ENCODE data around the gene ING5. TPM values are rescaled to one million over a fixed set of nuclear protein-coding genes. Genes with fewer than 3 reads are reported as not detected.

The ING5 gene
- total RNA-seq, 1 experiment from 2014 or later = 45.2 TPM

GRCh38 chr2:241686650-241687425 lies 15.0 kb upstream of the ING5 start, which contains the start of gene DTYMK:
Gene DTYMK (minus strand): TSS chr2:241686815. CDS start chr2:241686783, 32 bp downstream.
- Histone ChIP-seq H3K9me3 (no peaks in the 10 kb centered on the region), H3K27me3 (no peaks in the 10 kb centered on the region), H3K36me3 (peaks cover 73% of the 10 kb centered on the region), H3K4me3 (peak within 1 kb of the TSS; percentile 99)
- DNase-seq = peak; percentile 97

- Histone ChIP-seq H3K27me3 (no peaks in the 10 kb centered on the region), H3K4me3 (no peak overlapping the region), H3K36me3 (peaks cover 70% of the 10 kb centered on the region), H3K9me3 (no peaks in the 10 kb centered on the region)
- DNase-seq = no peak
These were observed 12.5 kb upstream of the ING5 start for GRCh38 chr2:241689306-241689705.

DNA sequence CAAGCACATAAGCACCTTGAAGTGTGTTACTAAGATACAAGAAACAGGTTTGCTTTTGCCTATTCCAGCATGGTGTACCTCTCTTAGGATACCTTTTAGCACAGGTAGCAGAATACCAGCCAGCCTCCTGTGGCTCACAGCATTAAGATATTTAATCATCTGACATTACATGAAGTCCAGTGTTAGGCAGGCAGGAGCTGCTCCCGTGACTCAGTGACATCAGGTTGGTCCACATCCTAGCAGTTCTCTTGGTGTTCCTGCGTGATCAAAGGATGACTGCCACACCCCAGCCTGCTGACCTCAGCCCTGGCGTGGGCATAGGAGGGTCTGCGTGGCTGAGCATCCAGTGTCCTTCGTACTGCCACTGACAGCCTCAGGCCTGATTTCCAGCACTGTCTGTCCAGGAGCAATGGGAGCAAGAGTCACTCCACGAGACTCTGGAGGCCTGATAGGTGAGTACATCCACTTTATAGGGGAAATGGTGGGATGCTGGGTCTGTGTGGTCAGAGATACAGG lies 11.6 kb upstream of the ING5 start:
- H3K36me3 ChIP-seq = peaks cover 69% of the 10 kb centered on the region

DNA sequence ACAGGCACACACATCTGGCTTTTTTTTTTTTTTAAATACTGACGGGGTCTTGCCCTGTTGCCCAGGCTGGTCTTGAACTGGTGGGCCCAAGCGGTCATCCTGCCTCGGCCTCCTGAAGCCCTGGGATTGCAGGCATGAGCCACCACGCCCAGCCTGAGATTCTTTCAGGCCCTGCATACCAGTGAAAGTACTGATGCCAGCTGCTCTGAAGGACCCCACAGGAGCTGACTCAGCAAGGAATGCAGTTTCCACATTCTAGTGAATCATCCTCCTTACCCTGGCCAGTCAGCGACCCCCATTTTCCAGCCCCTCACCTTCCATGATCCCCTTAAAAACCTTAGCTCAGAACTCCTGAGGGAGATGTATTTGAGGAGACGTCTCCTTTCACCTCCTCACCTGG lies 9.4 kb upstream of the ING5 start:
- Histone ChIP-seq H3K27me3 (no peaks in the 10 kb centered on the region), H3K9me3 (no peaks in the 10 kb centered on the region), H3K4me3 (no peak overlapping the region), H3K36me3 (peaks cover 68% of the 10 kb centered on the region)
- peak; percentile 59 for DNase-seq

More for the DNA sequence above, 11.6 kb upstream of the ING5 start:
- Histone ChIP-seq H3K4me3 (no peak overlapping the region), H3K27me3 (no peaks in the 10 kb centered on the region), H3K9me3 (no peaks in the 10 kb centered on the region)
- DNase-seq = no peak

DNA sequence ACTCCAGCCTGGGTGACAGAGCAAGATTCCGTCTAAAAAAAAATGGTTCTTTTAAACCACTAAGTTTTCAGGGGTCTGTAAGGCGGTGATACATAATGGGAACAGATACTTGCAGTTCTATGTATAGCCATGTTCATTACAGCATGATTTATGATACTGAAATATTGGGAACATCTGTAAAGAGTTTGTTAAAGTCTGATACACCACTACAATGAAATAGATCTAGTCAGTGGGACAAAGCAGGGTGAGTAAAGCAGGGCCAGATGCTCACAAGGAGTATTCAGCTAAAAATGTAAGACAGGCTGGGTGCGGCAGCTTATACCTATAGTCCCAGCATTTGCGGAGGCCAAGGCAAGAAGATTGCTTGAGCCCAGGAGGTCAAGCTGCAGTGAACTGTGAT lies 6.2 kb upstream of the ING5 start:
- no peaks in the 10 kb centered on the region for H3K9me3 ChIP-seq
- no peak for DNase-seq
- no peak overlapping the region for H3K4me3 ChIP-seq
- peaks cover 45% of the 10 kb centered on the region for H3K36me3 ChIP-seq
- H3K27me3 ChIP-seq = no peaks in the 10 kb centered on the region

DNA sequence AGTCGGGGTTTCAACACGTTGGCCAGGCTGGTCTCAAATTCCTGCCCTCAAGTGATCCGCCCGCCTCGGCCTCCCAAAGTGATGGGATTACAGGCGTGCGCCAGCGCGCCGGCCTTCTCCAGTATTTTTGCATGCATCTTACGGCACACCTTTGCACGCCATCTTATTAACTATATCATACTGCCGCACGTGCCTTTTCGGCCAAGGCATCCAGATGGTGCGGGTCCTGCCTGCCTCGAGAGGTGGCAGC lies 765 bp upstream of the ING5 start:
- Histone ChIP-seq H3K4me3 (peak overlapping the region; percentile 80), H3K36me3 (peaks cover 14% of the 10 kb centered on the region), H3K27me3 (no peaks in the 10 kb centered on the region), H3K9me3 (peaks cover 4% of the 10 kb centered on the region; the same call in 1 of the 2 replicates)
- no peak for DNase-seq

GRCh38 chr2:241702155-241703031 lies 554 bp downstream of the ING5 start:
- Histone ChIP-seq H3K36me3 (peaks cover 27% of the 10 kb centered on the region), H3K27me3 (no peaks in the 10 kb centered on the region), H3K4me3 (peak overlapping the region; percentile 80), H3K9me3 (peaks cover 5% of the 10 kb centered on the region; the same call in 1 of the 2 replicates)
- DNase-seq = peak; percentile 80

DNA sequence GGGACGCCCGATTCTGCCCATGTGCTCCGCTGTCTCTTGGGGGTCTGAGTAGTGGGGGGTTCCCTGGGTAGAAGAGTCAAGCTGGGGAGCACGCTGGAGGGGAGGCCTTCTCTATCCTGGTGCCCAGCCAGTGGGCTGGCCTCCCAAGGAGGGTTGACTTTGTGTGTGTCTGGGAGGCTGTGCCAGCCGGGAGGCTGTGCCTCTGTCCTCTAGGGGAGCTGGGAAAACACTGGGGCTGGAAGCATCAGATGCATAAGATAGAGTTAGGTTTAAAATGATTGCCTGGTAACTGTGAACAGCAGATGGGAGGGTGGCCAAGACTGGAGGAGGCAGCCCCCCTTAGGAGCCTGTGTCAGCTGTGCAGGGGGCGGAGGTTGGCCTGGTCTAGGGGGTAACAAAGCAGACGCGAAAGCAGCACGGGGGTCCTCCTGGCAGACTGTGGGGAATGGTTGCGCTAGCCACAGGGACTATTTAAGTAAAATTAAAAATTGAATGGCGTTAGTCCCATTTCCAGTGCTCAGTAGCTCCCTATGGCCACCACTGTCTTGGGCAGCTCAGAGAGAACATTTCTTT lies 1.3 kb downstream of the ING5 start:
- Histone ChIP-seq H3K4me3 (peak overlapping the region; percentile 80), H3K9me3 (peaks cover 5% of the 10 kb centered on the region; the same call in 1 of the 2 replicates), H3K27me3 (no peaks in the 10 kb centered on the region), H3K36me3 (peaks cover 33% of the 10 kb centered on the region)
- DNase-seq = peak; percentile 48

- Histone ChIP-seq H3K4me3 (no peak overlapping the region), H3K9me3 (peaks cover 5% of the 10 kb centered on the region; the same call in 1 of the 2 replicates), H3K27me3 (no peaks in the 10 kb centered on the region), H3K36me3 (peaks cover 52% of the 10 kb centered on the region)
- DNase-seq = no peak
These were observed 4.7 kb downstream of the ING5 start for GRCh38 chr2:241706537-241706936.

- DNase-seq = no peak
- no peaks in the 10 kb centered on the region for H3K27me3 ChIP-seq
- peaks cover 66% of the 10 kb centered on the region for H3K36me3 ChIP-seq
- H3K9me3 ChIP-seq = peaks cover 5% of the 10 kb centered on the region; the same call in 1 of the 2 replicates
- H3K4me3 ChIP-seq = no peak overlapping the region
These were observed 7.0 kb downstream of the ING5 start for GRCh38 chr2:241708879-241709278.

DNA sequence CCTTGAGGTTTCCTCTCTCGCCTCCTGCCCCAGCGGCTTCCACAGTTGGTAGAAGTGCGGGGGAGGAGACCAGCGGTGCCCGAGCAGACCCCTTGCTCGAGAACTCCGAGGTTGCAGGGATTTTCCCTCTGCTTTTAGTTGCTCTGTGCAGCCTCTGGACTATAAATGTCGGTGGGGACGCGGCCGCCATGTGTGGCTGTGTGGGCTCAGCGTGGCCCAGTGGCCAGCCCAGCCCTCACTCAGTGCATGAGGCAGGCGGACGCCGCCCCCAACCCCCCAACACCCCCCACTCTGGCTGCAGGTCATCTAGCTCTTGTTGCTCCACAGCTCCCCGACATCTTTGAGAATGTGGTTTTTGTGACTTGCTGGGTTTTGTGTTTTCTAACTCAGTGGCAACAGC lies 17.3 kb downstream of the ING5 start:
- DNase-seq = no peak
- H3K36me3 ChIP-seq = peaks cover 36% of the 10 kb centered on the region

GRCh38 chr2:241720099-241720498 lies 18.3 kb downstream of the ING5 start:
- Histone ChIP-seq H3K27me3 (no peaks in the 10 kb centered on the region), H3K36me3 (peaks cover 34% of the 10 kb centered on the region), H3K9me3 (no peaks in the 10 kb centered on the region), H3K4me3 (no peak overlapping the region)
- no peak for DNase-seq

More for the DNA sequence above, 17.3 kb downstream of the ING5 start:
- no peaks in the 10 kb centered on the region for H3K27me3 ChIP-seq
- H3K9me3 ChIP-seq = no peaks in the 10 kb centered on the region
- no peak overlapping the region for H3K4me3 ChIP-seq

GRCh38 chr2:241720560-241720959 lies 18.7 kb downstream of the ING5 start:
- Histone ChIP-seq H3K36me3 (peaks cover 33% of the 10 kb centered on the region), H3K27me3 (no peaks in the 10 kb centered on the region), H3K9me3 (no peaks in the 10 kb centered on the region), H3K4me3 (no peak overlapping the region)
- no peak for DNase-seq

DNA sequence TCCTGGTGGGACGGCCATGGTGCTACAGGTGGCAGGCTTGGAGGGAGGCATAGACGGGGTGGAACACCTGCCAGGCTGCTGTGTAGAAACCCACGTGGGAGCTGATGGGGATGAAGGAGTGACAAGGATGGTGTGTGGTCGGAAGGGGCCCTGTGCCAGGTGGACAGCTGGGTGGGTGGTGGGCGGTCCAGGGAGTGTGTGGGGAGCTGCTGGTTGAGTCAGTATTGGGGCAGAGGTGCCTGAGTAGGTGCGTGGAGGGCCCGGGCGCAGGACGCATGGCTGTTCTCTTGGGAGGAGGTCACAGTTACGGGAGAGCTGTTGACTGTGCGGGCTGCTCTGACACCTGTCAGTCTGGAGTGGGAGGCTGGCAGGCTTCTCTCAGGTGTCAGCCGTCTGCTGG lies 20.0 kb downstream of the ING5 start:
- Histone ChIP-seq H3K9me3 (no peaks in the 10 kb centered on the region), H3K36me3 (peaks cover 29% of the 10 kb centered on the region), H3K27me3 (no peaks in the 10 kb centered on the region), H3K4me3 (no peak overlapping the region)
- DNase-seq = no peak

DNA sequence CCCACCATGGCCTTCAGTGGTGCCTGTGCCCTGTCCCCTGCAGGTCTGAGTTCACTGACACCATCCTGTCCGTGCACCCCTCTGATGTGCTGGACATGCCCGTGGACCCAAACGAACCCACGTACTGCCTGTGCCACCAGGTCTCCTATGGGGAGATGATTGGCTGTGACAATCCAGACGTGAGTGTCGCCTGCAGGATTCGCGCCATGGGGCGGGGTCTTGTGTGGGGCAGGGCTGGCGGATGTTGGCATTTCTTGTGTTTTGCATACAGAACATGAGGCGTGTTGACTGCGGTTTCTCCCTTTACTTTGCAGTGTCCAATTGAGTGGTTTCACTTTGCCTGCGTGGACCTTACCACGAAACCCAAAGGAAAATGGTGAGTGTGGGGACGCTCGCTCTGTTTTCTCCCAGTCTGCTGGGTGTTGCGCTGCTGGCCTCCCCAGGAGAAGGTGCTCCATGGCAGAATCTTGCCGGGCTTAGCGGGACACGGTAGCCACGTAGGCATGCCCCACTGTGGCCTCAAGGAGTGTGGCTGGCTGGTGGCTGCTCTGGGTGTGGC lies 21.1 kb downstream of the ING5 start:
- no peaks in the 10 kb centered on the region for H3K9me3 ChIP-seq
- peaks cover 34% of the 10 kb centered on the region for H3K36me3 ChIP-seq
- H3K4me3 ChIP-seq = no peak overlapping the region
- H3K27me3 ChIP-seq = no peaks in the 10 kb centered on the region
- no peak for DNase-seq

DNA sequence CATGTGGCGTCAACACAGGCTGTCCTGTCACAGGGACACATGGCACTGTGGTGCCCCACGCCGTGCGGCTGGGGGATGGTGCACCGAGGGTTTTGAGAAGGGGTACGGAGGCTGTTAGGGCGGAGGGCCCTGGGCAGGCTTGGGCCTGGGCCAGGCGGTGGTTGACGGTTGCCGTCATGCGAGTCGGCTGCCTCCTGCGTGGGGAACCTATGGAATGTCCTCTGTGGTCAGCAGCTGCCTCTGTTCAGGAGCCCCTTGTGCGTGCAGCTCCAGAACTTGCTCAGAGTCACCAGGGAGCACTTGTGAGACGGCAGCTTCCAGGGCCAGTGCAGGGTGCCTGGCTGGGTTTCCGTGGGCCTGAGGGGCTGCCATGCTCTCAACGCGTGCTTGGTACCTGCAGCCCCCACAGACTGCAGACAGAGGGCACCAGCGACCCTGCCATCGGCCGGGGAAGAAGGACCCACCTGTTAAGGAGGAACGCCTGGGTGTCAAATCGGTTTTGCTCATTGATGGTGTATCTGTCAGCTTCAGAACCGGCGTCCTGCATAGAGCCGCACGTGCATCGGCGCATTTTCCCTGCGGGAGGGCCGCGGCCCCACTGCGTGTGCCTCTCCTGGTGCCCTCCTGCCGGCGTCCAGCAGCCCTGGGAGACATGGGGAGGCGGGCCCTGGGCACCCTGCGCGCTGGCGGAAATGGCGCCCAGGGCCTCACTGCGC lies 22.6 kb downstream of the ING5 start:
- no peak for DNase-seq
- no peaks in the 10 kb centered on the region for H3K9me3 ChIP-seq
- H3K27me3 ChIP-seq = no peaks in the 10 kb centered on the region
- H3K36me3 ChIP-seq = peaks cover 25% of the 10 kb centered on the region
- H3K4me3 ChIP-seq = no peak overlapping the region

Data from MG63 (cell line).